H9 (cell line): ENCODE results near the gene IL16. TPM values are rescaled to one million over a fixed set of nuclear protein-coding genes. Genes with fewer than 3 reads are reported as not detected.

Experiments used
- DNase-seq: peaks from one replicate; pipeline ENCODE4 v3.0.0-alpha.2; 2017
- H2AFZ ChIP-seq: one replicate; pipeline ENCODE4 v1.6.1; 2013; ENCODE audit warnings: mild to moderate bottlenecking, low read length, control low read depth, moderate library complexity
- H2AK5ac ChIP-seq: 2 replicates; pipeline ENCODE4 v1.6.1; 2013; ENCODE audit warnings: low read length, control low read depth, mixed read lengths; ENCODE audit not compliant: insufficient read length
- H2BK120ac ChIP-seq: one replicate; pipeline ENCODE4 v1.6.1; 2013; ENCODE audit warnings: low read depth, mild to moderate bottlenecking, low read length, control low read depth, inconsistent platforms; ENCODE audit not compliant: poor library complexity, severe bottlenecking
- H2BK12ac ChIP-seq: 2 replicates; pipeline ENCODE4 v1.6.1; 2013; ENCODE audit warnings: low read length, control low read depth, mixed read lengths, low read depth; ENCODE audit not compliant: insufficient read length
- H2BK15ac ChIP-seq: 2 replicates; pipeline ENCODE4 v1.6.1; 2013; ENCODE audit warnings: low read depth, low read length, control low read depth
- H2BK20ac ChIP-seq: one replicate; pipeline ENCODE4 v1.6.1; 2013; ENCODE audit warnings: low read depth, mild to moderate bottlenecking, low read length, control low read depth, inconsistent platforms; ENCODE audit not compliant: poor library complexity, severe bottlenecking
- H2BK5ac ChIP-seq: 2 replicates; pipeline ENCODE4 v1.6.1; 2013; ENCODE audit warnings: low read length, control low read depth, mixed read lengths; ENCODE audit not compliant: insufficient read length
- H3K14ac ChIP-seq: 2 replicates; pipeline ENCODE4 v1.6.1; 2013; ENCODE audit warnings: low read length, control low read depth; ENCODE audit not compliant: insufficient read depth
- H3K18ac ChIP-seq: 2 replicates; pipeline ENCODE4 v1.6.1; 2013; ENCODE audit warnings: low read depth, mild to moderate bottlenecking, mixed read lengths, low read length, control low read depth; ENCODE audit not compliant: insufficient read length
- H3K23ac ChIP-seq: 2 replicates; pipeline ENCODE4 v1.6.1; 2013; ENCODE audit warnings: low read length, control low read depth, mixed read lengths, low read depth; ENCODE audit not compliant: insufficient read length
- H3K23me2 ChIP-seq: 2 replicates; pipeline ENCODE4 v1.6.1; 2013; ENCODE audit warnings: low read depth, mild to moderate bottlenecking, mixed read lengths, low read length, control low read depth; ENCODE audit not compliant: insufficient read length, poor library complexity, severe bottlenecking
- H3K27ac ChIP-seq: 2 replicates; pipeline ENCODE4 v1.5.1; 2013; ENCODE audit warnings: low read length, control low read depth, mixed read lengths, low read depth; ENCODE audit not compliant: insufficient read length
- H3K27me3 ChIP-seq: 2 replicates; pipeline ENCODE4 v1.6.1; 2013; ENCODE audit warnings: low read length, control low read depth, inconsistent platforms; ENCODE audit not compliant: insufficient read depth
- H3K4ac ChIP-seq: 2 replicates; pipeline ENCODE4 v1.6.1; 2013; ENCODE audit warnings: low read depth, mild to moderate bottlenecking, control low read depth, inconsistent platforms, low read length, moderate library complexity
- H3K4me1 ChIP-seq: 2 replicates; pipeline ENCODE4 v1.6.1; 2013; ENCODE audit warnings: low read length, control low read depth, inconsistent platforms; ENCODE audit not compliant: insufficient read depth
- H3K4me2 ChIP-seq: 2 replicates; pipeline ENCODE4 v1.6.1; 2013; ENCODE audit warnings: low read length, control low read depth, mixed read lengths; ENCODE audit not compliant: insufficient read length, insufficient read depth
- H3K56ac ChIP-seq: 2 replicates; pipeline ENCODE4 v1.6.1; 2013; ENCODE audit warnings: low read depth, mild to moderate bottlenecking, mixed read lengths, low read length, control low read depth; ENCODE audit not compliant: insufficient read length
- H3K79me1 ChIP-seq: 2 replicates; pipeline ENCODE4 v1.6.1; 2013; ENCODE audit warnings: low read depth, mild to moderate bottlenecking, moderate library complexity, low read length, control low read depth, inconsistent platforms; ENCODE audit not compliant: insufficient read depth, poor library complexity, severe bottlenecking
- H3K79me2 ChIP-seq: 2 replicates; pipeline ENCODE4 v1.6.1; 2013; ENCODE audit warnings: low read length, control low read depth, inconsistent platforms; ENCODE audit not compliant: insufficient read depth
- H3K9ac ChIP-seq: 2 replicates; pipeline ENCODE4 v1.6.1; 2013; ENCODE audit warnings: low read length, control low read depth, mixed read lengths; ENCODE audit not compliant: insufficient read length; ENCODE audit errors: extremely low read depth
- H3K9me3 ChIP-seq: one replicate; pipeline ENCODE4 v1.6.1; 2013; ENCODE audit warnings: low read depth, low read length, inconsistent platforms; ENCODE audit not compliant: control insufficient read depth
- H3T11ph ChIP-seq: one replicate; pipeline ENCODE4 v1.6.1; 2013; ENCODE audit warnings: mild to moderate bottlenecking, low read length, control low read depth, inconsistent platforms
- H4K20me1 ChIP-seq: one replicate; pipeline ENCODE4 v1.6.1; 2013; ENCODE audit not compliant: control insufficient read depth, insufficient read length, insufficient read depth
- H4K5ac ChIP-seq: 2 replicates; pipeline ENCODE4 v1.6.1; 2013; ENCODE audit warnings: low read depth, mild to moderate bottlenecking, mixed read lengths, low read length, control low read depth; ENCODE audit not compliant: insufficient read length
- H4K8ac ChIP-seq: replicated peaks from 2 replicates; pipeline ENCODE4 v1.6.1; 2013; ENCODE audit warnings: low read length, control low read depth, mixed read lengths, low read depth; ENCODE audit not compliant: insufficient read length
- H4K91ac ChIP-seq: 2 replicates; pipeline ENCODE4 v1.6.1; 2013; ENCODE audit warnings: low read depth, mild to moderate bottlenecking, moderate library complexity, mixed read lengths, low read length, control low read depth; ENCODE audit not compliant: insufficient read length
- H3K27ac Mint-ChIP-seq, 3 experiments: 2 replicates in 2 of 3; 3 replicates in 1 of 3; pipeline ENCODE4 v1.8.0; 2020 to 2021; ENCODE audit warnings: mixed read lengths in 3 of 3, mild to moderate bottlenecking in 1 of 3, moderate library complexity in 1 of 3
- H3K27me3 Mint-ChIP-seq: 2 replicates; pipeline ENCODE4 v1.8.0; 2021; ENCODE audit warnings: low read depth, mild to moderate bottlenecking, moderate library complexity, mixed read lengths
- H3K36me3 Mint-ChIP-seq, 3 experiments: 2 replicates in 2 of 3; 3 replicates in 1 of 3; pipeline ENCODE4 v1.8.0; 2020 to 2021; ENCODE audit warnings: low read depth in 3 of 3, mixed read lengths in 3 of 3; ENCODE audit not compliant: insufficient read depth in 1 of 3
- H3K4me1 Mint-ChIP-seq, 2 experiments: 2 replicates each; pipeline ENCODE4 v1.8.0; 2020; ENCODE audit warnings: mixed read lengths in 2 of 2
- H3K4me3 Mint-ChIP-seq, 2 experiments: 2 replicates in 1 of 2; 3 replicates in 1 of 2; pipeline ENCODE4 v1.8.0; 2020 to 2021; ENCODE audit warnings: mild to moderate bottlenecking in 2 of 2, mixed read lengths in 2 of 2, moderate library complexity in 1 of 2
- H3K9me3 Mint-ChIP-seq, 2 experiments: 2 replicates in 1 of 2; 3 replicates in 1 of 2; pipeline ENCODE4 v1.8.0; 2020; ENCODE audit warnings: mild to moderate bottlenecking in 2 of 2, mixed read lengths in 2 of 2, moderate library complexity in 1 of 2
- CTCF ChIP-seq: fragments of 200-600 bp; sonication (generic); conservative IDR thresholded peaks from 3 replicates; pipeline ENCODE4 v1.8.0; 2021; ENCODE audit warnings: antibody characterized with exemption, mild to moderate bottlenecking
- WGBS: extraction: QIAGEN DNeasy Blood & Tissue Kit; methylation state at CpG from one replicate; pipeline ENCODE4 v1.1.7; 2013; ENCODE audit warnings: missing lambda C conversion rate, low lambda C conversion rate, mixed read lengths; ENCODE audit not compliant: insufficient read length; ENCODE audit errors: extremely low coverage; 5-methylcytosine and 5-hydroxymethylcytosine counted together
- total RNA-seq: library from RNA; stranded (reverse); gene quantifications from 2 replicates; pipeline ENCODE4 v1.2.1, GENCODE V29; 2021

IL16 gene
- total RNA-seq, 1 experiment from 2014 or later: 0.28 TPM

GRCh38 chr15:81185631-81186295 lies 10.9 kb upstream of the IL16 start:
- no peak overlapping the region for H2BK15ac ChIP-seq
- no peak overlapping the region for H2BK12ac ChIP-seq
- H3K27ac ChIP-seq: no peak overlapping the region
- H2BK120ac ChIP-seq: no peak overlapping the region
- H3K9me3 Mint-ChIP-seq: no peaks in the 10 kb centered on the region
- H3K4me1 Mint-ChIP-seq: peaks cover 0 to 18% of the 10 kb centered on the region in 2 experiments; a peak in 3 of 4 replicates
- no peak overlapping the region for H4K91ac ChIP-seq
- no peak for DNase-seq
- H3K4ac ChIP-seq: no peak overlapping the region
- no peaks in the 10 kb centered on the region for H3K23me2 ChIP-seq
- no peak overlapping the region for H2BK5ac ChIP-seq
- H4K20me1 ChIP-seq: no peaks in the 10 kb centered on the region
- no peak overlapping the region for H2AK5ac ChIP-seq
- no peaks in the 10 kb centered on the region for H3K9me3 ChIP-seq
- no peak overlapping the region for H2AFZ ChIP-seq
- H3K27me3 Mint-ChIP-seq: peaks cover 24% of the 10 kb centered on the region
- H3K56ac ChIP-seq: no peak overlapping the region
- no peak overlapping the region for H3K18ac ChIP-seq
- TF ChIP-seq CTCF: no peak
- H3K9ac ChIP-seq: no peak overlapping the region
- H3K23ac ChIP-seq: no peak overlapping the region
- no peaks in the 10 kb centered on the region for H3K79me2 ChIP-seq
- H3K27ac Mint-ChIP-seq: no peak overlapping the region
- no peak overlapping the region for H3K14ac ChIP-seq
- no peaks in the 10 kb centered on the region for H3K27me3 ChIP-seq
- WGBS: no CpG with 5 or more reads among the region's 5 CpGs
- H3K4me1 ChIP-seq: no peaks in the 10 kb centered on the region
- no peak overlapping the region for H3K4me2 ChIP-seq
- no peaks in the 10 kb centered on the region for H3K79me1 ChIP-seq
- H3K4me3 Mint-ChIP-seq: no peak overlapping the region
- H4K8ac ChIP-seq: no peak overlapping the region
- no peak overlapping the region for H4K5ac ChIP-seq
- H3K36me3 Mint-ChIP-seq: no peaks in the 10 kb centered on the region
- H2BK20ac ChIP-seq: no peak overlapping the region
- H3T11ph ChIP-seq: no peak overlapping the region
